Activated CD4-positive, alpha-beta T cell treated with anti-CD3 and anti-CD28 coated beads, Interleukin-2, Interleukin-4, amounts not matched to agents 100 ng/mL and 50 ng/mL, durations not matched to agents 16 hours and 8 hours (primary cell): ENCODE measurements around the gene PGK1.
A peak's percentile ranks its signal among the peaks of the same experiment; 100 is the strongest.
"Not testable (repeated sequence)": the region's sequence is repeated elsewhere in the genome, so short reads cannot be mapped to it uniquely, and the experiment has no call there.

Experiments
- DNase-seq: peaks from one replicate; pipeline ENCODE4 v3.0.0-alpha.2; 2020; ENCODE audit warnings: low spot score

The PGK1 gene

GRCh38 chrX:78116365-78116764 lies 12.3 kb downstream of the PGK1 start:
- DNase-seq: no peak

DNA sequence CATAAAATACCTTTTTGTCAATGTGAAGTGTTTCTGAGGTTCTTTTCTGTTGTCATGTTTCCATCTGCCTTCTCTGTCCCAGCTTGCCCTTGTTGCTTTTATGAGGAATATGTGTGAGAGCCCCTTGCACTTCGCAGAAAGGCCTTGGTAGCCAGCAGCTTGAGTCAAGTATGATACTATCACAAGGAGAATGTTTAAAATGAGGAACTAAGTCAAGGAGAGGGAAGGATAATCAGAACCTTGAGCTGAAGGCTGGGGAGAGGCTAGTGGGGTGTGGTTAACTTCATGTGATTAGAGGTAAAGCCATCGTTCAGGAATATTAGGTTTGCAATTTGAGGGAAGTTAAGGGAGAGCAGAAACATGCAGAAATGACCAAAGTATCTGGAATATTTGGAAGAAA lies 12.7 kb downstream of the PGK1 start:
- no peak for DNase-seq

DNA sequence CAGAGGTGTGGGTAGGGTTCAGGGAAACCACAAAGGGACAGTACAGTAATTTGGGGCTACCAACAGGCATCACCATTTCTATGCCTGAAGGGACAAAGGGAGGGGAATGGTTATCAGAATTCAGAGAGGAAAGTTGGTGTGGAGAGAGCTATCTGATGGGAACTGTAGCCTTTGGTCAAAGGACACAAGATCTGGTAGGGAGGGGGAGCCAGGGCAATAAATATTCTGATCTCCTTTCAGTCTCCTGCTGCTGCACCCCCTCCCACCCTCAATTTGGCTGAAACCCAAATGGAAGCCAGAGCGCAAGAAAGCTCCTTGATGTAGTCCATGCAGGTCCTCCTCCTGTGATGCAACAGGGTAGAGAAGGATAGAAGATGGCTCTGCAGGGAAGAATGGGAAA lies 14.6 kb downstream of the PGK1 start:
- DNase-seq: no peak

GRCh38 chrX:78119521-78120227 lies 15.6 kb downstream of the PGK1 start:
- DNase-seq: no peak

GRCh38 chrX:78123190-78123589 lies 19.1 kb downstream of the PGK1 start:
- DNase-seq: no peak

GRCh38 chrX:78124307-78124706 lies 20.3 kb downstream of the PGK1 start:
- DNase-seq: no peak

DNA sequence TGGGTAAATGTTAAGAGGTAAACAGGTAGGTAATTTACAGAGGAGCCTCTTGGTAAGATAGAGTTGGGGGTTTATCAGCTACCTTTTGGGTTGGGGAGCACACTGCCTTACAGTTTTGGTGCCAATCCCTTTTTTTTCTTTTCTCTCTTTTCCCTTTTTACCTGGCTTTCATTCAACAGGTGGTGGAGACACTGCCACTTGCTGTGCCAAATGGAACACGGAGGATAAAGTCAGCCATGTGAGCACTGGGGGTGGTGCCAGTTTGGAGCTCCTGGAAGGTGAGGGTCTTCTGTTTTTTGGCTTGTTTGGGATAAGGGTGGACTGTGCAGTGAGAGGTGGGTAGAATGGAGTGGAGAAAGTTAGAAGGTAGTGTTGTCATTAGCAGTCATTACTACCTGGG lies 21.1 kb downstream of the PGK1 start:
- DNase-seq: no peak

DNA sequence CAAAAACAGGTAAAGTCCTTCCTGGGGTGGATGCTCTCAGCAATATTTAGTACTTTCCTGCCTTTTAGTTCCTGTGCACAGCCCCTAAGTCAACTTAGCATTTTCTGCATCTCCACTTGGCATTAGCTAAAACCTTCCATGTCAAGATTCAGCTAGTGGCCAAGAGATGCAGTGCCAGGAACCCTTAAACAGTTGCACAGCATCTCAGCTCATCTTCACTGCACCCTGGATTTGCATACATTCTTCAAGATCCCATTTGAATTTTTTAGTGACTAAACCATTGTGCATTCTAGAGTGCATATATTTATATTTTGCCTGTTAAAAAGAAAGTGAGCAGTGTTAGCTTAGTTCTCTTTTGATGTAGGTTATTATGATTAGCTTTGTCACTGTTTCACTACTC lies 21.7 kb downstream of the PGK1 start:
- not testable (repeated sequence) for DNase-seq

DNA sequence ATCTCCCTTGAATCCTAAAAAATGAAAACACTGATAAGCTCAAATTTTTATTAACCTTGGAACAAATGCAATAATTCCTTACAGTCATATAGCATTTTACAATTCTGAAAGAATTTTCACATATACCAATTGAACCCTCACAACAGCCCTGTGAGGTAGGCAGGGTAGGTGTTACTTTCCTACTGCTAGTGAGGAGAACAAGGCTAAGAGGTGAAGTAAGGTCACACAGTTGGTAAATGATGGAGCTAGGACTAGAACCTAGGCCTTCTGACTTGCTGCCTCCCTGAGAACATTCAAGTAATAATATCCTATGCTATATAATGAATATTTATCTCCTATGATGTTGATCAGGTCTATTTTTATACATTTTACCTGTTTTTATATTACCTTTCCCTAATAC lies 25.7 kb downstream of the PGK1 start:
- no peak for DNase-seq

DNA sequence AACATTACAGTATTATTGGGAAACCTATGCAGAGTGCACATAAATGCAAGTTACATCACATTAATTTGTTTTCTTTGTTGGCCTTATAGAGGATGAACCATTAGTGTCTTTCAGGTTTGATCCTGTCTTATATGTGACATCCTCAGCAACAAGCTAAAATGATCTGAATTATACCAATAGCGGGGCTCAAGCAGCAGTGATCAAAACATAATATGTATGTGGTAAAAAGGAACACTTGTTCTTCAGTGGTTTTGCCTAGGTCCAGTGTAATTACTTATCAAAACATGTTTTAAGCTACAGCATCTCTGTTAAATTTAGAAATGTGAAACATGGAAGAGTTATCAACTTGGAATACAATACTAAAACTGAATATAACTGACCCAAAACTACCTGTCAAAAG lies 26.3 kb downstream of the PGK1 start:
- no peak for DNase-seq

- DNase-seq: no peak
These were observed 27.1 kb downstream of the PGK1 start for GRCh38 chrX:78131117-78131516.

DNA sequence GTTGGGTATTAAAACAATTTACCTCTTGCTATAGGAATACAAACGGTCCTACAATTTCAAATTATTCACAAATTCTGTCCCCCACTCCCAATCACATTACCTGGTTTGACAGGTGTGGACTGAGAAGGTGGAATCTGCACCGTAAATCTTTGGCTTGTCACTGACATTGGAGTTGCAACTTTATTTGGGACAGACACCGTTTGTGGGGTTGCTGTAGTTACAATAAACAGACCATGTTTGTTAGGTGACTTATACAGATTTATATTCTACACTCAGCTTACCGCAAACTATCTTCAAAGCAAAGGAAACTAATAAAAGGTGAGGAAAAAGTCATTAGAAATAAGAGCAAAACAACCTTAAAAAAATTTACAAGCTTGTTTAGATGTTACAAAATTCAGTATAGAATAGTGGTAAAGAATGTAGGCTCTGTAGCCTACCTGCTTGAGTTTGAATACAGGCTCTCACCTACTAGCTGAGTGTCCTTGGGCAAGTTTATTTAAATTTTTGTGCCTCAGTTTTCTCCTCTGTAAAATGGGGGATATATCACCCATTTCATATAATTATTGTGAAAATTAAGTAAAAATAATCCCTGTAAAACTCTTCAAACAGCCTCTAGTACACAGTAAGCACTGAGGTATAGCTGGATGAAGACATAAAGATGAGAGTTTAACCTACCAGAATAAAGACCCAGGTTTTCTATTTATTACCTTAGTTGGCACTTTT lies 29.4 kb downstream of the PGK1 start:
- DNase-seq: no peak

DNA sequence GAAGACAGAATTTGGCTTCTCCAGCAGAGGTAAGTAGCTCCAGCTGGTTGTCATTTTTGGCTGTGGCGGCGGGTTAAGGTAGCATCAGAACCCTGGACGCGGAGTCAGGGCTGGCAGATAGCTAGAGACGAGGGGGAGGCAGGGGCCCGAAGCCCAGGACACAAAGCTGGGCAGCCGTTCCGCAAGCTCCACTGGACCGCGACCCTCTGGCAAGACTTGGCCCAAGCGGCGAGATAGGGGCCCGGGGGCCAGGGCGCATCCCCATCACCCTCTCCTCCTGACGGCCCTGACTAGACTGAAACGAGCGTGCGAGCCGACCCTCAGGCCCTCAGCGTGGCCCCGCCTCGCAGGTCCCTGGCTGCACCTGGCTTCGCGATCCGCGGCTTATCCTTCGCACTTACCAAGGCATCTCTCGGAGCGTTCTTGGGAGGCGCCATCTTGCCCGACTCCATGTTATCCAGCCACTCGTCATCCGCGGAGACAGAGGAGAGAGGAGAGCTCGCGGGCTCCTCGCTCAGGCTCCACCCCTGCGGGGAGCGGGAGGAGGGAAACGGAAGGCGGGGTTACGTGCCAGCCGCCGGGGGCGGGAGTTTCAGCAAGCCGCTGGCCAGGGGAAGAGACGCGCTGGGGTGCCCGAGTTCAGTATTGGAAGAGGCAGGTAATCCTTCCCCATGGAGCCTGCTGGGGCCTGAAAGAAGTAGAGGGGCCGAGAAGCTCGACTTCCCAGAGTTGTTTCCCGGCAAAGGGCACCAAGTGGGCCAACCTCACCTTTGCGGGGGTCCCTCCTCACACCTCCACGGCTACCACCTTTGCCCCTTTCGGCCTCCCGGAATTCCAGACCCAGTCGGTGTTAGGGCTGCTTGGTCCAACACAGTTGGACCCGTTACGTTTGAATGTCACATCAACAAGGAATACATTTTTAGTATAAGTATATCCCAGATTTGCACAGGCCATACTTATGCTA lies 35.4 kb downstream of the PGK1 start, which contains the start of gene TAF9B:
TAF9B (minus strand) TSS at position 491 of the 964 bp plus-strand sequence; CDS start at position 452, 39 bp downstream.
- peak; percentile 82 for DNase-seq

- DNase-seq: no peak
These were observed 36.2 kb downstream of the PGK1 start for GRCh38 chrX:78140206-78140605.

- not testable (repeated sequence) for DNase-seq
These were observed 43.0 kb downstream of the PGK1 start for GRCh38 chrX:78147002-78147540.

DNA sequence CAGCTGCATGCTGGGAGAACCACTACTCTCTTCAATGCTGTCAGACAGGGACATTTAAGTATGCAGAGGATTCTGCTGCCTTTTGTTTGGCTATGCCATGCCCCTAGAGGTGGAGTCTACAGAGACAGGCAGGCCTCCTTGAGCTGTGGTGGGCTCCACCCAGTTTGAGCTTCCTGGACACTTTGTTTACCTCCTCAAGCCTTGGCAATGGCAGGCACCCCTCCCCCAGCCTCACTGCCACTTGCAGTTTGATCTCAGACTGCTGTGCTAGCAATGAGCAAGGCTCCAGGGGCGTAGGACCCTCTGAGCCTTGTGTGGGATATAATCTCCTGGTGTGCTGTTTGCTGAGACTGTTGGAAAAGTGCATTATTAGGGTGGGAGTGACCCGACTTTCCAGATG lies 53.3 kb downstream of the PGK1 start:
- not testable (repeated sequence) for DNase-seq

DNA sequence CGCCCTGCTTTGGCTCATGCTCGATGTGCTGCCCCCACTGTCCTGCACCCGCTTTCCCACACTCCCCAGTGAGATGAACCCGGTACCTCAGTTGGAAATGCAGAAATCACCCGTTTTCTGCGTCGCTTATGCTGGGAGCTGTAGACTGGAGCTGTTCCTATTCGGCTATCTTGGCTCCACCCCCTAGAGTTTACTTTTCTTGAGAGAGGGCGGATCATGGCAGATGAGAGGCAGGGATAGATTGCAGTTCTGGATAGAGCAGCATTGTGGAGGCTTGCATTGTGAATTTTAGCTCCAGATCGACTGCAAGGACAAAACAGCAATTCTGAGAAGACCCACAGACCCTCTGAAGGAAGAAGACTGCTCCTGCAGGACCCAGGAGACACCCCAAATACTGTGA lies 53.8 kb downstream of the PGK1 start:
- DNase-seq: not testable (repeated sequence)

GRCh38 chrX:78160711-78161110 lies 56.7 kb downstream of the PGK1 start:
- DNase-seq: not testable (repeated sequence)

DNA sequence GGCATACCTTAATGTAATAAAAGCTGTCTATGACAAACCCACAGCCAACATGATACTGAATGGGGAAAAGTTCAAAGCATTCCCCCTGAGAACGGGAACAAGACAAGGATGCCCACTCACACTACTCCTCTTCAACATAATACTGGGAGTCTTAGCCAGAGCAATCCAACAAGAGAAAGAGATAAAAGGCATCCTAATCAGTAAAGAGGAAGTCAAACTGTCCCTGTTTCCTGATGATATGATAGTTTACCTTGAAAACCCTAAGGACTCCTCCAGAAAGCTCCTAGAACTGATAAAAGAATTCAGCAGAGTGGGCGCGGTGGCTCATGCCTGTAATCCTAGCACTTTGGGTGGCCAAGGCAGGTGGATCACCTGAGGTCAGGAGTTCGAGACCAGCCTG lies 59.1 kb downstream of the PGK1 start:
- not testable (repeated sequence) for DNase-seq

- no peak for DNase-seq
These were observed 61.4 kb downstream of the PGK1 start for GRCh38 chrX:78165425-78165824.

GRCh38 chrX:78168065-78168464 lies 64.0 kb downstream of the PGK1 start:
- DNase-seq: no peak
